GM23338 (cell line): ENCODE results near the gene PTPRH.

ENCODE experiments used
- CREB1 ChIP-seq: fragments of 250-450 bp; sonication (Bioruptor Pico); IDR thresholded peaks from 2 replicates; pipeline ENCODE4 v1.5.0; 2020; ENCODE audit warnings: low read depth, mild to moderate bottlenecking, moderate library complexity
- ETS1 ChIP-seq: IDR thresholded peaks from 2 replicates; pipeline ENCODE4 v1.6.1; 2016; ENCODE audit warnings: antibody characterized with exemption
- EZH2 ChIP-seq: fragments of 200-600 bp; sonication (generic); IDR thresholded peaks from one replicate; pipeline ENCODE4 v1.8.0; 2017; ENCODE audit warnings: antibody characterized with exemption, mild to moderate bottlenecking, low read depth; ENCODE audit not compliant: unreplicated experiment
- EZH2phosphoT487 ChIP-seq: fragments of 200-600 bp; sonication (generic); IDR thresholded peaks from one replicate; pipeline ENCODE4 v1.8.1; 2018; ENCODE audit warnings: antibody characterized with exemption; ENCODE audit not compliant: unreplicated experiment
- JUNB ChIP-seq: IDR thresholded peaks from one replicate; pipeline ENCODE4 v1.6.1; 2016; ENCODE audit warnings: antibody characterized with exemption; ENCODE audit not compliant: unreplicated experiment
- NANOG ChIP-seq: IDR thresholded peaks from 2 replicates; pipeline ENCODE4 v1.6.1; 2016; ENCODE audit warnings: antibody characterized with exemption, borderline replicate concordance
- POLR2AphosphoS5 ChIP-seq: IDR thresholded peaks from 2 replicates; pipeline ENCODE4 v1.6.1; 2016; ENCODE audit warnings: antibody characterized with exemption, low read depth
- REST ChIP-seq: IDR thresholded peaks from one replicate; pipeline ENCODE4 v1.6.1; 2018; ENCODE audit warnings: antibody characterized with exemption; ENCODE audit not compliant: unreplicated experiment
- STAT1 ChIP-seq: IDR thresholded peaks from one replicate; pipeline ENCODE4 v1.6.1; 2016; ENCODE audit warnings: antibody characterized with exemption; ENCODE audit not compliant: unreplicated experiment
- ZNF114 ChIP-seq: fragments of 250-450 bp; sonication (Bioruptor Pico); IDR thresholded peaks from 2 replicates; pipeline ENCODE4 v1.5.0; 2020; ENCODE audit warnings: mild to moderate bottlenecking, moderate library complexity
- ZNF331 ChIP-seq: fragments of 250-450 bp; sonication (Bioruptor Pico); IDR thresholded peaks from 2 replicates; pipeline ENCODE4 v1.5.0; 2020; ENCODE audit warnings: low read depth, mild to moderate bottlenecking, moderate library complexity
- TF ChIP-seq, protein P1 (sequence below), 2 experiments: fragments of 200-600 bp in 1 of 2; sonication (generic) in 1 of 2; conservative IDR thresholded peaks; 2 replicates each; pipeline versions ENCODE4 v1.5.1 to v1.6.1; 2016 to 2017; ENCODE audit warnings: antibody characterized with exemption in 2 of 2, low read depth in 2 of 2, mild to moderate bottlenecking in 2 of 2, moderate library complexity in 1 of 2

DNA sequence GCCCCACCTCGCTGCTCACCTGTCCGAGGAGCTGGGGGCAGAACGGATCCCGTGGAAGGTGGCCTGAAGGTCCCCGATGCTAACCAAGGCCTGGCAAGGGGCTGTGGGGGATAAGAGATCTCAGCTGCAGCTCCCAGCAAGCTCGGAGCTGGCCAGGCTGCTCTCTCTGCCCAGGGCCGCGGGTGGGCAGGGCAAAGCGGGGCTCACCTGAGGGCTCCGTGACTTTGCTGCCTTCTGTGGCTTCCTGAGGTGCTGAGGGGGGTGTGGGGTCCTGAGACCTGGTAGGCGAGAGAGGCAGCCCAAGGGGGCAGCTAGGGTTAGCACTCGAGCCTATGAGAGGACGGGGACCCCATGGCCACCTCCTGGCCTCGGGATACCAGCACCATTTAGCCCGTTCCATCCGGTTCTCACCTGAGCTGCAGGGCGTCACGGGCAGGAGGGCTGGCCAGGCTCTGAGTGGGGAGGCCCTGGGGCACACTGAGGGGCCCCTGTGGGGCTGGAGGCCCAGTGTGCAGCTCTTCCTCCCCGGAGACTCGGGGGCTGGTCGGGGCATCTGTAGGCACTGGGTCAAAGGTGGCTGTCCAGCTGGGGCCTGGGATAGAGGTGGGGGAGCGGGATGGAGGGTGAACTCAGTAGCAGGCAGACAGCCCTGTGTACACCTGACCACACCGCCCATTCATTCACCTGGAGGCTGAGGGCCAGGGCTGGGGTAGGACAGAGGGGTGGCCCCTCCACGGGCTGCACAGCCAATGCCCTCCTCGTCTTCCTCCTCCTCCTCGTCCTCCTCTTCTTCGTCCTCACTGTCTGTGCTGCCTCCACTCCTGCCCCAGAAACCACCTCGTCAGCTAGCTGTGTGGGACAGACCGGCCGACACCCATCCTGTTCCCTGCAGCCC is 22.3 kb upstream of the PTPRH start:
- no peak for TF ChIP-seq EZH2phosphoT487
- TF ChIP-seq, protein P1, sequence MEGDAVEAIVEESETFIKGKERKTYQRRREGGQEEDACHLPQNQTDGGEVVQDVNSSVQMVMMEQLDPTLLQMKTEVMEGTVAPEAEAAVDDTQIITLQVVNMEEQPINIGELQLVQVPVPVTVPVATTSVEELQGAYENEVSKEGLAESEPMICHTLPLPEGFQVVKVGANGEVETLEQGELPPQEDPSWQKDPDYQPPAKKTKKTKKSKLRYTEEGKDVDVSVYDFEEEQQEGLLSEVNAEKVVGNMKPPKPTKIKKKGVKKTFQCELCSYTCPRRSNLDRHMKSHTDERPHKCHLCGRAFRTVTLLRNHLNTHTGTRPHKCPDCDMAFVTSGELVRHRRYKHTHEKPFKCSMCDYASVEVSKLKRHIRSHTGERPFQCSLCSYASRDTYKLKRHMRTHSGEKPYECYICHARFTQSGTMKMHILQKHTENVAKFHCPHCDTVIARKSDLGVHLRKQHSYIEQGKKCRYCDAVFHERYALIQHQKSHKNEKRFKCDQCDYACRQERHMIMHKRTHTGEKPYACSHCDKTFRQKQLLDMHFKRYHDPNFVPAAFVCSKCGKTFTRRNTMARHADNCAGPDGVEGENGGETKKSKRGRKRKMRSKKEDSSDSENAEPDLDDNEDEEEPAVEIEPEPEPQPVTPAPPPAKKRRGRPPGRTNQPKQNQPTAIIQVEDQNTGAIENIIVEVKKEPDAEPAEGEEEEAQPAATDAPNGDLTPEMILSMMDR (conservative IDR thresholded peaks at IDR 0.05; ENCODE audit: low read depth in 2 of 2) = no peak
- TF ChIP-seq JUNB = no peak
- no peak for TF ChIP-seq POLR2AphosphoS5
- TF ChIP-seq STAT1 = no peak
- TF ChIP-seq EZH2 = no peak
- TF ChIP-seq ZNF114 (CRISPR knock-in tag) = no peak
- TF ChIP-seq REST = no peak
- no peak for TF ChIP-seq CREB1 (CRISPR knock-in tag)
- TF ChIP-seq ZNF331 = no peak
- TF ChIP-seq NANOG = no peak
- TF ChIP-seq ETS1 = no peak
